HepG2 (cell line): ENCODE measurements around the gene A2ML1.

Source experiments
- EZH2 ChIP-seq: conservative IDR thresholded peaks from 2 replicates; pipeline ENCODE4 v1.6.1; 2012; ENCODE audit warnings: mild to moderate bottlenecking, low read depth, low read length, moderate library complexity
- POLR2AphosphoS5 ChIP-seq: IDR thresholded peaks from 2 replicates; pipeline ENCODE4 v1.6.1; 2012; ENCODE audit warnings: low read depth, low read length
- SP4 ChIP-seq: sonication (generic); formaldehyde crosslinking; IDR thresholded peaks from 2 replicates; pipeline ENCODE4 v1.8.1; 2023; ENCODE audit warnings: mild to moderate bottlenecking, missing genetic modification reagents
- TOE1 ChIP-seq: sonication (generic); formaldehyde crosslinking; IDR thresholded peaks from 2 replicates; pipeline ENCODE4 v1.4.0; 2020; ENCODE audit warnings: mild to moderate bottlenecking, missing genetic modification reagents
- ZNF143 ChIP-seq: sonication (generic); formaldehyde crosslinking; IDR thresholded peaks from 2 replicates; pipeline ENCODE4 v1.4.0; 2020; ENCODE audit warnings: missing genetic modification reagents
- ZZZ3 ChIP-seq: sonication (generic); formaldehyde crosslinking; IDR thresholded peaks from 2 replicates; pipeline ENCODE4 v1.4.0; 2020; ENCODE audit warnings: missing genetic modification reagents, mild to moderate bottlenecking, borderline replicate concordance
- TF ChIP-seq, protein P1 (sequence below): IDR thresholded peaks from 2 replicates; pipeline ENCODE4 v1.6.1; 2012; ENCODE audit warnings: inconsistent platforms
- TF ChIP-seq, protein P2 (sequence below): sonication (generic); formaldehyde crosslinking; IDR thresholded peaks from 2 replicates; pipeline ENCODE4 v1.5.0; 2020; ENCODE audit warnings: mild to moderate bottlenecking, missing genetic modification reagents, moderate library complexity
- TF ChIP-seq, protein P3 (sequence below): sonication (generic); formaldehyde crosslinking; IDR thresholded peaks from 2 replicates; pipeline ENCODE4 v1.9.0; 2022; ENCODE audit warnings: low read depth, missing genetic modification reagents
- TF ChIP-seq, protein P4 (sequence below): sonication (generic); formaldehyde crosslinking; IDR thresholded peaks from 2 replicates; pipeline ENCODE4 v1.9.0; 2021; ENCODE audit warnings: missing genetic modification reagents, borderline replicate concordance
- TF ChIP-seq, protein P5 (sequence below), 2 experiments: IDR thresholded peaks; 2 replicates each; pipeline ENCODE4 v1.6.1; 2011 to 2012; ENCODE audit warnings: low read length in 2 of 2, borderline replicate concordance in 1 of 2, low read depth in 1 of 2, mild to moderate bottlenecking in 1 of 2, moderate library complexity in 1 of 2

DNA sequence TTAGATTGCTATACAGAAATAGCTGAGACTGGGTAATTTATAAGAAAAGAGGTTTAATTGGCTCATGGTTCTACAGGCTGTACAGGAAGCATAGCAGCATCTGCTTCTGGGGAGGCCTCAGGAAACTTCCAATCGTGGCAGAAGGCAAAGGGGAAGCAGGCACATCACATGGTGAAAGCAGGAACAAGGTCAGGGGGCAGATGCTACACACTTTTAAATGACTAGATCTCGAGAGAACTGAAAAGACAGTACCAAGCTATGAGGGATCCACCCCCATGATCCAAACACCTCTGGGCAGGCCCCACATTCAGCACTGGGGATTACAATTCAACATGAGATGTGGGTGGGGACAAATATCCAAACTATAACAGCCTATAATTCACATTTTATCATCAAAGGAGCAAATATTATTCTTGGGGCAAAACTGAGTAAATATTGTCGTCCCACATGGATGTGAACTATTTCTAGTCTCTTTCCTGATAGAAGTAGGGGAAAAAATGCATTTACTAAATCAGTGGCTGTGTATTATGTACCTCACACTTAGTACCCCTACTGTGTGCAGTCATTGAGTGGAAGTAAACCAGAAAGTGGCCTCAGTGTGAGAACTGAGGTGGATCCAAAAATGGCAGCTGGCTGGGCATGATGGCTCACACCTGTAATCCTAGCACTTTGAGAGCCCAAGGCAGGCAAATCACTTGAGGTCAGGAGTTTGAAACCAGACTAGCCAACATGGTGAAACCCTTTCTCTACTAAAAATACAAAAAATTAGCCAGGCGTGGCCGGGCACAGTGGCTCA lies 25.4 kb upstream of the A2ML1 start:
- TF ChIP-seq ZZZ3 (CRISPR knock-in tag), result no peak
- TF ChIP-seq SP4 (CRISPR knock-in tag), result no peak
- TF ChIP-seq, protein P1, sequence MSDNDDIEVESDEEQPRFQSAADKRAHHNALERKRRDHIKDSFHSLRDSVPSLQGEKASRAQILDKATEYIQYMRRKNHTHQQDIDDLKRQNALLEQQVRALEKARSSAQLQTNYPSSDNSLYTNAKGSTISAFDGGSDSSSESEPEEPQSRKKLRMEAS, result no peak
- TF ChIP-seq, protein P2, sequence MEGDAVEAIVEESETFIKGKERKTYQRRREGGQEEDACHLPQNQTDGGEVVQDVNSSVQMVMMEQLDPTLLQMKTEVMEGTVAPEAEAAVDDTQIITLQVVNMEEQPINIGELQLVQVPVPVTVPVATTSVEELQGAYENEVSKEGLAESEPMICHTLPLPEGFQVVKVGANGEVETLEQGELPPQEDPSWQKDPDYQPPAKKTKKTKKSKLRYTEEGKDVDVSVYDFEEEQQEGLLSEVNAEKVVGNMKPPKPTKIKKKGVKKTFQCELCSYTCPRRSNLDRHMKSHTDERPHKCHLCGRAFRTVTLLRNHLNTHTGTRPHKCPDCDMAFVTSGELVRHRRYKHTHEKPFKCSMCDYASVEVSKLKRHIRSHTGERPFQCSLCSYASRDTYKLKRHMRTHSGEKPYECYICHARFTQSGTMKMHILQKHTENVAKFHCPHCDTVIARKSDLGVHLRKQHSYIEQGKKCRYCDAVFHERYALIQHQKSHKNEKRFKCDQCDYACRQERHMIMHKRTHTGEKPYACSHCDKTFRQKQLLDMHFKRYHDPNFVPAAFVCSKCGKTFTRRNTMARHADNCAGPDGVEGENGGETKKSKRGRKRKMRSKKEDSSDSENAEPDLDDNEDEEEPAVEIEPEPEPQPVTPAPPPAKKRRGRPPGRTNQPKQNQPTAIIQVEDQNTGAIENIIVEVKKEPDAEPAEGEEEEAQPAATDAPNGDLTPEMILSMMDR (CRISPR knock-in tag), result no peak
- TF ChIP-seq POLR2AphosphoS5, result no peak
- no peak for TF ChIP-seq EZH2
- TF ChIP-seq TOE1 (CRISPR knock-in tag), result no peak
- TF ChIP-seq, protein P3, sequence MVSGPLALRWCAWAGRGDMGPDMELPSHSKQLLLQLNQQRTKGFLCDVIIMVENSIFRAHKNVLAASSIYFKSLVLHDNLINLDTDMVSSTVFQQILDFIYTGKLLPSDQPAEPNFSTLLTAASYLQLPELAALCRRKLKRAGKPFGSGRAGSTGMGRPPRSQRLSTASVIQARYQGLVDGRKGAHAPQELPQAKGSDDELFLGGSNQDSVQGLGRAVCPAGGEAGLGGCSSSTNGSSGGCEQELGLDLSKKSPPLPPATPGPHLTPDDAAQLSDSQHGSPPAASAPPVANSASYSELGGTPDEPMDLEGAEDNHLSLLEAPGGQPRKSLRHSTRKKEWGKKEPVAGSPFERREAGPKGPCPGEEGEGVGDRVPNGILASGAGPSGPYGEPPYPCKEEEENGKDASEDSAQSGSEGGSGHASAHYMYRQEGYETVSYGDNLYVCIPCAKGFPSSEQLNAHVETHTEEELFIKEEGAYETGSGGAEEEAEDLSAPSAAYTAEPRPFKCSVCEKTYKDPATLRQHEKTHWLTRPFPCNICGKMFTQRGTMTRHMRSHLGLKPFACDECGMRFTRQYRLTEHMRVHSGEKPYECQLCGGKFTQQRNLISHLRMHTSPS, result no peak
- no peak for TF ChIP-seq ZNF143 (CRISPR knock-in tag)
- TF ChIP-seq, protein P4, sequence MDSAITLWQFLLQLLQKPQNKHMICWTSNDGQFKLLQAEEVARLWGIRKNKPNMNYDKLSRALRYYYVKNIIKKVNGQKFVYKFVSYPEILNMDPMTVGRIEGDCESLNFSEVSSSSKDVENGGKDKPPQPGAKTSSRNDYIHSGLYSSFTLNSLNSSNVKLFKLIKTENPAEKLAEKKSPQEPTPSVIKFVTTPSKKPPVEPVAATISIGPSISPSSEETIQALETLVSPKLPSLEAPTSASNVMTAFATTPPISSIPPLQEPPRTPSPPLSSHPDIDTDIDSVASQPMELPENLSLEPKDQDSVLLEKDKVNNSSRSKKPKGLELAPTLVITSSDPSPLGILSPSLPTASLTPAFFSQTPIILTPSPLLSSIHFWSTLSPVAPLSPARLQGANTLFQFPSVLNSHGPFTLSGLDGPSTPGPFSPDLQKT (CRISPR knock-in tag), result no peak
- TF ChIP-seq, protein P5, sequence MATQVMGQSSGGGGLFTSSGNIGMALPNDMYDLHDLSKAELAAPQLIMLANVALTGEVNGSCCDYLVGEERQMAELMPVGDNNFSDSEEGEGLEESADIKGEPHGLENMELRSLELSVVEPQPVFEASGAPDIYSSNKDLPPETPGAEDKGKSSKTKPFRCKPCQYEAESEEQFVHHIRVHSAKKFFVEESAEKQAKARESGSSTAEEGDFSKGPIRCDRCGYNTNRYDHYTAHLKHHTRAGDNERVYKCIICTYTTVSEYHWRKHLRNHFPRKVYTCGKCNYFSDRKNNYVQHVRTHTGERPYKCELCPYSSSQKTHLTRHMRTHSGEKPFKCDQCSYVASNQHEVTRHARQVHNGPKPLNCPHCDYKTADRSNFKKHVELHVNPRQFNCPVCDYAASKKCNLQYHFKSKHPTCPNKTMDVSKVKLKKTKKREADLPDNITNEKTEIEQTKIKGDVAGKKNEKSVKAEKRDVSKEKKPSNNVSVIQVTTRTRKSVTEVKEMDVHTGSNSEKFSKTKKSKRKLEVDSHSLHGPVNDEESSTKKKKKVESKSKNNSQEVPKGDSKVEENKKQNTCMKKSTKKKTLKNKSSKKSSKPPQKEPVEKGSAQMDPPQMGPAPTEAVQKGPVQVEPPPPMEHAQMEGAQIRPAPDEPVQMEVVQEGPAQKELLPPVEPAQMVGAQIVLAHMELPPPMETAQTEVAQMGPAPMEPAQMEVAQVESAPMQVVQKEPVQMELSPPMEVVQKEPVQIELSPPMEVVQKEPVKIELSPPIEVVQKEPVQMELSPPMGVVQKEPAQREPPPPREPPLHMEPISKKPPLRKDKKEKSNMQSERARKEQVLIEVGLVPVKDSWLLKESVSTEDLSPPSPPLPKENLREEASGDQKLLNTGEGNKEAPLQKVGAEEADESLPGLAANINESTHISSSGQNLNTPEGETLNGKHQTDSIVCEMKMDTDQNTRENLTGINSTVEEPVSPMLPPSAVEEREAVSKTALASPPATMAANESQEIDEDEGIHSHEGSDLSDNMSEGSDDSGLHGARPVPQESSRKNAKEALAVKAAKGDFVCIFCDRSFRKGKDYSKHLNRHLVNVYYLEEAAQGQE (IDR thresholded peaks at IDR 0.05; ENCODE audit: borderline replicate concordance in 1 of 2, low read depth in 1 of 2, low read length in 2 of 2), result no peak
